Pancreas (tissue), 10 donors: ENCODE measurements around the gene TLE7. TPM values are rescaled to one million over a fixed set of nuclear protein-coding genes. Genes with fewer than 3 reads are reported as not detected.

Experiments used
- ATAC-seq, 4 donors: fragments of 200-7000 bp; cut with Tn5 transposase; one replicate each; pipeline versions ENCODE4 v1.8.0 to v1.9.1; 2020; ENCODE audit warnings: mild to moderate bottlenecking in 4 of 4, moderate library complexity in 4 of 4
- DNase-seq, 6 donors: peaks; one replicate each; pipeline ENCODE4 v3.0.0-alpha.2; 2020
- FAIRE-seq: peaks from 2 replicates; lab custom pipeline; 2012; peaks lifted over from hg19 to GRCh38; lab: Jason Lieb, UNC
- H3K27ac ChIP-seq, 4 donors: fragments of 200-600 bp; sonication (generic); 1 replicate in 3 of 4; 2 replicates in 1 of 4; pipeline versions ENCODE4 v1.5.0 to v1.8.0; 2020
- H3K27me3 ChIP-seq, 4 donors: fragments of 200-600 bp; one replicate each; pipeline ENCODE4 v1.8.0; 2021
- H3K36me3 ChIP-seq, 3 donors: fragments of 200-600 bp; sonication (generic) in 1 of 3; one replicate each; pipeline versions ENCODE4 v1.5.0 to v1.8.0; 2020 to 2021
- H3K4me1 ChIP-seq, 3 donors: fragments of 200-600 bp; one replicate each; pipeline ENCODE4 v1.8.0; 2021
- H3K4me3 ChIP-seq, 4 donors: fragments of 200-600 bp; sonication (generic) in 2 of 4; one replicate each; pipeline versions ENCODE4 v1.5.0 to v1.8.0; 2020 to 2021
- H3K9me3 ChIP-seq, 4 donors: fragments of 200-600 bp; one replicate each; pipeline ENCODE4 v1.8.0; 2021
- CTCF ChIP-seq, 4 donors: fragments of 200-600 bp; sonication (generic) in 3 of 4; IDR thresholded peaks; one replicate each; pipeline versions ENCODE4 v1.5.0 to v1.8.0; 2021; ENCODE audit warnings: antibody characterized with exemption in 4 of 4
- WGBS, 2 donors: extraction: QIAGEN DNeasy Blood & Tissue Kit; methylation state at CpG; one replicate each; pipeline ENCODE4 v1.1.7; 2013; 5-methylcytosine and 5-hydroxymethylcytosine counted together
- intact Hi-C, 3 donors: fragments of 100-400 bp; cut with DNase I; formaldehyde crosslinking; loops; one replicate each; pipeline versions ENCODE4 v1.11.1 to v1.14.2; 2022
- polyA plus RNA-seq, 2 donors: library from polyadenylated mRNA; stranded (reverse); fragments of 200-250 nt; gene quantifications; one replicate each; pipeline ENCODE4 v1.2.3, GENCODE V29; 2013
- total RNA-seq, 6 donors: library from RNA; stranded (reverse); fragmentation: NEBNext Ultra II Directional in 4 of 6; extraction: Animal tissue kit (Norgen Biotek cat#: 25700) in 4 of 6; gene quantifications; one replicate each; pipeline versions ENCODE4 v1.2.1 to v1.2.4, GENCODE V29; 2021 to 2023
- donor health status: healthy with polysubstance abuse.
- donor health status: DM: no; HTN: no; CAD: no; lungs with moderate emphysema.
- donor health status: DM: no; HTN: no; CAD: no.
- donor health status: control.
- donor health status: control.
- donor health status: Bipolar disorder and iron deficiency.
- donor health status: DM: yes; HTN: yes; CAD: no.
- donor health status: DM: no; HTN: no; CAD: no.
- donor health status: DM: no; HTN: no; CAD: no.
- donor health status: DM: yes; HTN: yes; CAD: no.

TLE7 gene
- total and polyA plus RNA-seq, 8 donors, result not detected

GRCh38 chr16:71476457-71477124 is 34.7 kb upstream of the TLE7 start:
- H3K4me1 ChIP-seq, result no peaks in the 10 kb centered on the region
- FAIRE-seq, result no peak
- H3K27ac ChIP-seq, result no peak overlapping the region
- H3K9me3 ChIP-seq, result no peaks in the 10 kb centered on the region
- WGBS, 2 donors, result 89 to 93% methylated on average over 4 of the region's 4 CpGs
- intact Hi-C loops, result no loop called here
- H3K27me3 ChIP-seq, result no peaks in the 10 kb centered on the region
- TF ChIP-seq CTCF (IDR thresholded peaks at IDR 0.05), result no peak
- H3K4me3 ChIP-seq, result no peak overlapping the region
- peaks cover 0 to 16% (median 8%) of the 10 kb centered on the region in 3 donors for H3K36me3 ChIP-seq
- DNase-seq, result no peak
- no peak for ATAC-seq

GRCh38 chr16:71474864-71475263 is 33.0 kb upstream of the TLE7 start:
- Histone ChIP-seq H3K27me3 (no peaks in the 10 kb centered on the region), H3K36me3 (peaks cover 0 to 16% (median 8%) of the 10 kb centered on the region in 3 donors), H3K4me3 (no peak overlapping the region), H3K27ac (no peak overlapping the region), H3K9me3 (no peaks in the 10 kb centered on the region), H3K4me1 (no peaks in the 10 kb centered on the region)
- DNase-seq (no peak), ATAC-seq (no peak), FAIRE-seq (no peak)
- WGBS, 2 donors, result 84 to 91% methylated on average over 3 of the region's 3 CpGs
- intact Hi-C loops, result no loop called here
- no peak for TF ChIP-seq CTCF (IDR thresholded peaks at IDR 0.05)

- TF ChIP-seq CTCF (IDR thresholded peaks at IDR 0.05), result no peak
- H3K27me3 ChIP-seq, result no peaks in the 10 kb centered on the region
- intact Hi-C loops, result no loop called here
- FAIRE-seq, result no peak
- no peak for ATAC-seq
- H3K27ac ChIP-seq, result no peak overlapping the region
- peaks cover 0 to 16% (median 8%) of the 10 kb centered on the region in 3 donors for H3K36me3 ChIP-seq
- DNase-seq, result no peak
- H3K4me1 ChIP-seq, result no peaks in the 10 kb centered on the region
- 91 to 95% methylated on average over 5 of the region's 5 CpGs for WGBS, 2 donors
- H3K9me3 ChIP-seq, result no peaks in the 10 kb centered on the region
- no peak overlapping the region for H3K4me3 ChIP-seq
Measured at GRCh38 chr16:71473891-71474290, 32.0 kb upstream of the TLE7 start.

- FAIRE-seq, result no peak
- Histone ChIP-seq H3K4me1 (no peaks in the 10 kb centered on the region), H3K36me3 (peaks cover 0 to 10% (median 8%) of the 10 kb centered on the region in 3 donors), H3K27ac (no peak overlapping the region), H3K27me3 (no peaks in the 10 kb centered on the region), H3K9me3 (no peaks in the 10 kb centered on the region), H3K4me3 (no peak overlapping the region)
- ATAC-seq, result no peak
- 91 to 94% methylated on average over 2 of the region's 2 CpGs for WGBS, 2 donors
- no peak for DNase-seq
- TF ChIP-seq CTCF (IDR thresholded peaks at IDR 0.05), result no peak
- intact Hi-C loops, result no loop called here
Measured at GRCh38 chr16:71472931-71473330, 31.1 kb upstream of the TLE7 start.

GRCh38 chr16:71472051-71472450 is 30.2 kb upstream of the TLE7 start:
- H3K4me1 ChIP-seq, result no peaks in the 10 kb centered on the region
- FAIRE-seq (no peak), DNase-seq (no peak), ATAC-seq (no peak)
- H3K27me3 ChIP-seq, result no peaks in the 10 kb centered on the region
- no peak overlapping the region for H3K4me3 ChIP-seq
- no peak for TF ChIP-seq CTCF (IDR thresholded peaks at IDR 0.05)
- H3K27ac ChIP-seq, result no peak overlapping the region
- WGBS, 2 donors, result 64 to 72% methylated on average over 2 of the region's 2 CpGs
- no peaks in the 10 kb centered on the region for H3K9me3 ChIP-seq
- H3K36me3 ChIP-seq, result peaks cover 0 to 7% (median 6%) of the 10 kb centered on the region in 3 donors
- intact Hi-C loops, result no loop called here
